ENCODE measurements around the gene DHODH. TPM values are rescaled to one million over a fixed set of nuclear protein-coding genes. Genes with fewer than 3 reads are reported as not detected.

Gene DHODH
- total and polyA plus RNA-seq, 2 of the 4 experiments (the other 2 are of a cell fraction) = 3.2 to 4.1 TPM

DNA sequence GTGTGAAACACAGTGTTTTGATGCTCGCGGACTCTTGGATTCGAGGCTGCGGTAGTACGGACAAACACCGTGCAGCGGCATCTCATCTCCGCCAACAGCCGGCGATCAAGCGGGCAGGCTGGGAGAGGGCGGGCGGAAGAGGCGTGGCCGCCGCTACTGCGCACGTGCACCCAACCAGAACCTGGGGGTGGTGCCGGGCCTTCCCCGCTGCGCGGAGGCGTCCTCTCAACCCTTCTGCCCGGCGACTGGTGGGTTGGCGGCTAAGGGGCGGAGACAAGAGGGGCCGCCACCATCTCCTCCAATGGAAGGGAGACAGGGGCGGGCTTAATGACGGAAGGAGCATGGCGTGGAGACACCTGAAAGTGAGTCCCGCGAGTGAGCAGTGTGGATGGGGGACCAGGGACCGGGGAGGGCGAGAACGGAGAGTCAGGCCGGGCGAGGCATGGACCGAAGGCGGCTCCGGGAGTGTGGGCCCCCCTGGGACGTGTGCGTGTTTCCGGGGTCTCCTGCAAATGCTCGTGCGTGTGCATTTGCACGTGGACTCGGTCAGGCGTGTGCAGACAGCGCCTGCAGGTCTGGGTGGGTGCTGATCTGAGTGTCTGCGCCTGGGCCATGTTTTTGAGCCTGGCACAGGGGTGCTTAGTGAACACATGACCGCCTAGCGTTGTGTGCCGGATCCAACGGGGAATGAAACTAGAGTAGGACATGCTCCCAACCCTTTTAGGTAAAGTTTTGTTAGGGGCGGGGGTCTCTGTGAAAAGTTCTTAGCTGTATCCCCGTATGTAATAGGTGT is at the start of gene DHODH (continued):
- TF ChIP-seq POLR2A (IDR thresholded peaks at IDR 0.05; ENCODE audit: low read depth, low read length) (no peak), NFE2L2 (IDR thresholded peaks at IDR 0.05; ENCODE audit: low read depth, low read length) (no peak)
- TF ChIP-seq, protein P1, sequence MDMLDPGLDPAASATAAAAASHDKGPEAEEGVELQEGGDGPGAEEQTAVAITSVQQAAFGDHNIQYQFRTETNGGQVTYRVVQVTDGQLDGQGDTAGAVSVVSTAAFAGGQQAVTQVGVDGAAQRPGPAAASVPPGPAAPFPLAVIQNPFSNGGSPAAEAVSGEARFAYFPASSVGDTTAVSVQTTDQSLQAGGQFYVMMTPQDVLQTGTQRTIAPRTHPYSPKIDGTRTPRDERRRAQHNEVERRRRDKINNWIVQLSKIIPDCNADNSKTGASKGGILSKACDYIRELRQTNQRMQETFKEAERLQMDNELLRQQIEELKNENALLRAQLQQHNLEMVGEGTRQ (IDR thresholded peaks at IDR 0.05; ENCODE audit: low read depth, low read length) = peak; percentile 83
